Ishikawa (cell line): ENCODE data around the gene C2CD2.

Source experiments
- CREB1 ChIP-seq: IDR thresholded peaks from 2 replicates; pipeline ENCODE4 v1.6.1; 2012; ENCODE audit warnings: low read depth
- EP300 ChIP-seq: IDR thresholded peaks from 2 replicates; pipeline ENCODE4 v1.6.1; 2012; ENCODE audit warnings: borderline replicate concordance
- TAF1 ChIP-seq: IDR thresholded peaks from 2 replicates; pipeline ENCODE4 v1.6.1; 2012; ENCODE audit warnings: low read depth, mild to moderate bottlenecking
- YY1 ChIP-seq: IDR thresholded peaks from 2 replicates; pipeline ENCODE4 v1.6.1; 2012; ENCODE audit warnings: low read depth

DNA sequence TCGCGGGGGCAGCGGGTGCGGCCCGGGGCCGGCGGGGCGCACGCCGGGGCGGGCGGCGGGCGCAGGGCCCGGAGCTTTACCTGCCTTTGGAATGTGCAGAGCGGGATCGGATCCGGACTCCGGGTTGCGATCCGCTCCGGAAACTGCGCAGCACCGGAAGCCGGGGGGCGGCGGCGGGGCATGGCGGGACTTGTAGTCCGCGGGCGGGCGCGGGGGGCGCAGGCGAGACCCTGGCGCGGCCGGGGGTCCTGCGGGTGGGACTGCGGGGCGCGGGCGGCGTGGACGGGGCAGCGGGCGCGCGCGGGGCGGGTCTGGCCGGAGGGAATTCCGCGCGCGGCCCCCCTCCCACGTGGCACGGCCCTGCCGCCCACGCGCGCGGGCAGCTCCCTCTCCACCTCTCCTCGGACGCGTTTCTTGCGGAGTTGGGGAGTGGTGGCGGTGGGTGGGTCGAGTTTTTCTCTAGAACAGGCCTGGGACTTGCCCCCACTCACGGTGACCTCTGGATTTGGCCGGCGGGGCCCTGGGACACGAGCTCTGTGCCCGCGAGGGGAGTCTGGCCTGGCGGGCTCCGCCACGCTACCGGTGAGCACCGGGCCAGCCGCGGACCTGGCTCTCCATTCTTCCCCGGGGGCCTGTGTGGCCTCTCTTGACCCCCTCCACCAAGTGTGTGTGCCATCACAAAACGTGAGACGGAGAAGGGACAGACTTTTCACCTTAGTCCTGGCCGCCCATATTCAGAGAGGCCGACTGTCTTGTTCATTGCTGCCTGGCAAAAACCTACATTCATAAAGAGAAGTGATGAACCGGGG is 74.4 kb downstream of the C2CD2 start, which contains the start of gene PRDM15:
- TF ChIP-seq CREB1 (no peak), EP300 (no peak), TAF1 (peak; percentile 61), YY1 (no peak; the same call in 1 of the 2 replicates)
